HEK293 (cell line): Measurements from ENCODE around the gene ASIP.

Experiments used
- CTCF ChIP-seq: fragments of 450-650 bp; formaldehyde crosslinking; IDR thresholded peaks from 2 replicates; pipeline ENCODE4 v1.5.1; 2016; ENCODE audit warnings: missing biosample characterization, missing genetic modification characterization
- KLF9 ChIP-seq: fragments of 450-650 bp; formaldehyde crosslinking; IDR thresholded peaks from 2 replicates; pipeline ENCODE4 v1.5.1; 2016; ENCODE audit warnings: missing biosample characterization, missing genetic modification characterization, low read depth
- ZBTB49 ChIP-seq: fragments of 450-650 bp; formaldehyde crosslinking; IDR thresholded peaks from 2 replicates; pipeline ENCODE4 v1.5.1; 2016; ENCODE audit warnings: missing biosample characterization, missing genetic modification characterization, low read depth
- ZNF362 ChIP-seq: fragments of 450-650 bp; formaldehyde crosslinking; IDR thresholded peaks from 2 replicates; pipeline ENCODE4 v1.5.1; 2016; ENCODE audit warnings: missing biosample characterization, missing genetic modification characterization

- no peak for TF ChIP-seq CTCF (tag by site-specific recombination)
- no peak for TF ChIP-seq ZBTB49
- no peak for TF ChIP-seq ZNF362 (tag by site-specific recombination)
- no peak for TF ChIP-seq KLF9 (tag by site-specific recombination)
Measured at GRCh38 chr20:34312024-34312460, 70.8 kb downstream of the ASIP start.
